Esophagus muscularis mucosa (tissue), 4 donors: Measurements from ENCODE around the gene ERCC3. TPM values are rescaled to one million over a fixed set of nuclear protein-coding genes. Genes with fewer than 3 reads are reported as not detected.

Experiments used
- DNase-seq: peaks from one replicate; pipeline ENCODE4 v3.0.0-alpha.2; 2017; ENCODE audit errors: extremely low spot score
- H3K27ac ChIP-seq, 4 donors: fragments of 200-600 bp; sonication (generic); replicated peaks in 1 of 4; 1 replicate in 3 of 4; 2 replicates in 1 of 4; pipeline ENCODE4 v1.5.1; 2016 to 2019; ENCODE audit warnings: mild to moderate bottlenecking in 1 of 4
- H3K27me3 ChIP-seq, 4 donors: fragments of 200-600 bp; sonication (generic); one replicate each; pipeline versions ENCODE4 v1.5.1 to v1.6.0; 2016 to 2019
- H3K36me3 ChIP-seq, 4 donors: fragments of 200-600 bp; sonication (generic); one replicate each; pipeline ENCODE4 v1.5.1; 2016 to 2019
- H3K4me1 ChIP-seq, 4 donors: fragments of 200-600 bp; sonication (generic); one replicate each; pipeline ENCODE4 v1.5.1; 2016 to 2019
- H3K4me3 ChIP-seq, 4 donors: fragments of 200-600 bp; sonication (generic); 1 replicate in 2 of 4; 2 replicates in 2 of 4; pipeline ENCODE4 v1.5.1; 2016 to 2019; ENCODE audit warnings: mild to moderate bottlenecking in 4 of 4, moderate library complexity in 1 of 4
- H3K9me3 ChIP-seq, 4 donors: fragments of 200-600 bp; sonication (generic); 1 replicate in 3 of 4; 2 replicates in 1 of 4; pipeline ENCODE4 v1.5.1; 2016 to 2019
- CTCF ChIP-seq, 3 experiments: fragments of 200-600 bp in 2 of 3; fragments of 450-650 bp in 1 of 3; sonication (generic) in 2 of 3; IDR thresholded peaks; one replicate each; pipeline ENCODE4 v1.5.1; 2017 to 2019; ENCODE audit warnings: antibody characterized with exemption in 3 of 3, mild to moderate bottlenecking in 2 of 3, moderate library complexity in 1 of 3
- EP300 ChIP-seq: sonication (generic); formaldehyde crosslinking; IDR thresholded peaks from one replicate; pipeline ENCODE4 v1.6.1; 2017; ENCODE audit warnings: antibody characterized with exemption
- POLR2A ChIP-seq: fragments of 450-650 bp; IDR thresholded peaks from one replicate; pipeline ENCODE4 v1.6.1; 2017; ENCODE audit warnings: antibody characterized with exemption, moderate library complexity, mild to moderate bottlenecking, low read depth
- POLR2AphosphoS5 ChIP-seq, 2 donors: sonication (generic); formaldehyde crosslinking; IDR thresholded peaks; one replicate each; pipeline ENCODE4 v1.6.1; 2017; ENCODE audit warnings: antibody characterized with exemption in 2 of 2
- WGBS: methylation state at CpG from one replicate; pipeline ENCODE4 v1.1.5; 2018; 5-methylcytosine and 5-hydroxymethylcytosine counted together
- intact Hi-C: fragments of 100-400 bp; cut with DNase I; formaldehyde crosslinking; loops from one replicate; pipeline ENCODE4 v1.15.1; 2023
- total RNA-seq, 4 donors: library from RNA; depleted of rRNA; stranded (reverse); fragments of >200 nt; gene quantifications; one replicate each; pipeline versions ENCODE4 v1.1.0 to v1.2.1, GENCODE V29; 2016

ERCC3 gene
- total RNA-seq, 4 donors from 2014 or later = 24.4 to 37.1 (median 35.3) TPM

GRCh38 chr2:127277028-127277427 lies 16.9 kb downstream of the ERCC3 start:
- WGBS = 87% methylated on average over 2 of the region's 2 CpGs
- TF ChIP-seq POLR2AphosphoS5 (IDR thresholded peaks at IDR 0.05) (no peak), EP300 (no peak), CTCF (IDR thresholded peaks at IDR 0.05) (no peak), POLR2A (no peak)
- H3K27ac ChIP-seq = no peak overlapping the region
- H3K4me1 ChIP-seq = no peaks in the 10 kb centered on the region
- no peak overlapping the region for H3K4me3 ChIP-seq
- intact Hi-C loops = no loop called here
- no peaks in the 10 kb centered on the region for H3K9me3 ChIP-seq
- H3K27me3 ChIP-seq = no peaks in the 10 kb centered on the region
- no peak for DNase-seq
- peaks cover 65 to 100% (median 94%) of the 10 kb centered on the region in 4 donors for H3K36me3 ChIP-seq

- Histone ChIP-seq H3K27me3 (no peaks in the 10 kb centered on the region), H3K4me3 (no peak overlapping the region), H3K9me3 (no peaks in the 10 kb centered on the region), H3K27ac (no peak overlapping the region), H3K4me1 (no peaks in the 10 kb centered on the region), H3K36me3 (peaks cover 77 to 100% (median 97%) of the 10 kb centered on the region in 4 donors)
- WGBS = 86% methylated on average over 9 of the region's 9 CpGs
- intact Hi-C loops = no loop called here
- no peak for DNase-seq
- TF ChIP-seq EP300 = no peak
- no peak for TF ChIP-seq POLR2AphosphoS5 (IDR thresholded peaks at IDR 0.05)
- no peak for TF ChIP-seq POLR2A
- no peak for TF ChIP-seq CTCF (IDR thresholded peaks at IDR 0.05)
These were observed 18.2 kb downstream of the ERCC3 start for GRCh38 chr2:127275789-127276188.

- no peaks in the 10 kb centered on the region for H3K4me1 ChIP-seq
- H3K9me3 ChIP-seq = no peaks in the 10 kb centered on the region
- H3K36me3 ChIP-seq = peaks cover 78 to 100% (median 97%) of the 10 kb centered on the region in 4 donors
- intact Hi-C loops = no loop called here
- WGBS = 89% methylated on average over 3 of the region's 3 CpGs
- TF ChIP-seq EP300 = no peak
- no peak for TF ChIP-seq POLR2AphosphoS5 (IDR thresholded peaks at IDR 0.05)
- TF ChIP-seq POLR2A = no peak
- TF ChIP-seq CTCF (IDR thresholded peaks at IDR 0.05) = no peak
- no peak overlapping the region for H3K4me3 ChIP-seq
- H3K27ac ChIP-seq = no peak overlapping the region
- H3K27me3 ChIP-seq = no peaks in the 10 kb centered on the region
- DNase-seq = no peak
These were observed 18.6 kb downstream of the ERCC3 start for GRCh38 chr2:127275356-127275755.

GRCh38 chr2:127270663-127271062 lies 23.3 kb downstream of the ERCC3 start:
- no peaks in the 10 kb centered on the region for H3K27me3 ChIP-seq
- H3K4me1 ChIP-seq = no peaks in the 10 kb centered on the region
- peaks cover 75 to 90% (median 89%) of the 10 kb centered on the region in 4 donors for H3K36me3 ChIP-seq
- no peak for DNase-seq
- no peak overlapping the region for H3K27ac ChIP-seq
- H3K4me3 ChIP-seq = no peak overlapping the region
- H3K9me3 ChIP-seq = no peaks in the 10 kb centered on the region
- WGBS = 97% methylated on average over 5 of the region's 5 CpGs
- intact Hi-C loops = no loop called here
- no peak for TF ChIP-seq CTCF (IDR thresholded peaks at IDR 0.05)
- TF ChIP-seq POLR2A = no peak
- TF ChIP-seq EP300 = no peak
- no peak for TF ChIP-seq POLR2AphosphoS5 (IDR thresholded peaks at IDR 0.05)

GRCh38 chr2:127261804-127262406 lies 32.0 kb downstream of the ERCC3 start:
- Histone ChIP-seq H3K9me3 (no peaks in the 10 kb centered on the region), H3K4me3 (no peak overlapping the region), H3K27me3 (no peaks in the 10 kb centered on the region), H3K36me3 (peaks cover 37 to 73% (median 61%) of the 10 kb centered on the region in 4 donors), H3K27ac (no peak overlapping the region), H3K4me1 (no peaks in the 10 kb centered on the region)
- no peak for DNase-seq
- WGBS = 73% methylated on average over 8 of the region's 8 CpGs
- intact Hi-C loops = no loop called here
- no peak for TF ChIP-seq POLR2AphosphoS5 (IDR thresholded peaks at IDR 0.05)
- TF ChIP-seq EP300 = no peak
- TF ChIP-seq POLR2A = no peak
- no peak for TF ChIP-seq CTCF (IDR thresholded peaks at IDR 0.05)
